HG02970 (cell line): ENCODE measurements around the gene FAS.
A peak's percentile ranks its signal among the peaks of the same experiment; 100 is the strongest.
"Not testable (repeated sequence)": the region's sequence is repeated elsewhere in the genome, so short reads cannot be mapped to it uniquely, and the experiment has no call there.

ENCODE experiments used
- ATAC-seq: cut with Tn5 transposase; IDR thresholded peaks from one replicate; pipeline ENCODE4 v1.9.1; 2021; ENCODE audit warnings: mild to moderate bottlenecking, moderate library complexity, moderate number of reproducible peaks; ENCODE audit not compliant: unreplicated experiment, low FRiP score

The FAS gene

DNA sequence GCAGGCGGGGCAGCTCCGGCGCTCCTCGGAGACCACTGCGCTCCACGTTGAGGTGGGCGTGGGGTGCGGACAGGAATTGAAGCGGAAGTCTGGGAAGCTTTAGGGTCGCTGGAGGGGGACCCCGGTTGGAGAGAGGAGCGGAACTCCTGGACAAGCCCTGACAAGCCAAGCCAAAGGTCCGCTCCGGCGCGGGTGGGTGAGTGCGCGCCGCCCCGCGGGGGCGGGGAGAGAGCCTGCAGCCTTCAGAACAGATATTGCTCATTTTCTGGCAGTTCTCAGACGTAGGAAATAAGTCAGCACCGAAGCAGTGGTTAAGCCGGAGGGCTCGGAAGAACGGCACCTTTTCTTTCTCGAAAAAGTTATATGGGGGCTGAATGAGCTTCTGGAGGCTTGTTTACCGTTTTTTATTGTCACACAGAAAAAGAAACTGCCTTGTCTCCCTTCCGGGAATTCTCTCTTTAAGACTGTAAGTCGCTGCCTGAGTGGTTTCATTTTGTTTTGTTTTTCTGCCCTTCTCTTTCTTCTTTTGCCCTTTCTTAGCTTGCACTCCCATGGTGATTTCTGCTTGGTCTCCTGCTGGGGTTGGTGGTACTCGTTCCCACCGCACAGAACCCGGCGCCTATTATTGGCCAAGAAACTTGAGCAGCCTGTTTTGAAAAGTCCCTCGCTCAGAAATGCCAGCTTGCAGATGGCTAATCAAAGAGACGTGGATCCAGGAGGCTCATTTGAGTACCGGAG, 732 bp downstream of the FAS start:
- ATAC-seq: peak; percentile 25

DNA sequence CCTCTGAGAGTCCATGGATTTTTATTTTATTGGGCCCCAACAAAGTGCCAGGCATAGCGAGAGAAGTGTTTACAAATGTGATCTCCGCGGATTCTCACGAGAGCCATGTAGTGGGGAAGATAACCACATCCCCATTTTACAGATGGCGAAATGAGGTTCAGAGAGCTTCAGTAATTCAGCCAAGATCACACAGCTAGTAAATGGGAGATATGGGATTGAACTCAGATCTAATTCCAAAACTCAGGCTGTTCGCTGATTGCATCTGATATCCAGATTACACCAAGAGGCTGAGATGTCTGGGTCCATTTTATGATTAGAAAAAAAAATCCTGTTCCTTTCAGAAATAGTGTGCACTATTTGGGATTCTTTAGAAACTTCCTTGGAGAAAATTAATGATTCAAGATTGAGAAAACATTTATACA, 1.3 kb downstream of the FAS start:
- no peak for ATAC-seq

DNA sequence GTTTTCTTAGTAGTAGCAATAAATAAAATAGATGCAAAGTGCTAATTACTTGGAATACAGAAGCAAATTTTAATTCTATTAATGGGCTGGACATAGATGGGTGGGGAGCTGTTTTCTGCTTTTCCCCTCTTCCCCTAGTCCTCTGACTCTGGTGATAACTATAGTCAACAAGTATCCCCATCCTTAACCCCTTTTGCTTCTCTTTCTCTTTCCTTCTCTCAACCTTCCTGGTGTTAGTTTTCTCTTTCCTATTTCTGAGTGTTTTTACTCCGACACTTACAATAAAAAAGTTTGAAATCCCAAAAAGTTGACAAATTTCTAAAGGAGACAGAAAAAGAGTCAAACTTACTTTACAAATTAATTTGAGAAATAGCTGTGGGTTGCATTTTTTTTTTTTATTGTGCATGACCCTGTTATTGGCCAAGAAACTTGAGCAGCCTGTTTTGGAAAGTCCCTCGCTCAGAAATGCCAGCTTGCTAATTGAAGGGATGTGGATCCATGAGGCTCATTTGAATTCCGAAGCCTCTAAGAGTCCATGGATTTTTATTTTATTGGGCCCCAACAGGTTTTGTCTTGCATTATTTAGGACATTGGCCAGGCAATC, 2.4 kb downstream of the FAS start:
- ATAC-seq: no peak

DNA sequence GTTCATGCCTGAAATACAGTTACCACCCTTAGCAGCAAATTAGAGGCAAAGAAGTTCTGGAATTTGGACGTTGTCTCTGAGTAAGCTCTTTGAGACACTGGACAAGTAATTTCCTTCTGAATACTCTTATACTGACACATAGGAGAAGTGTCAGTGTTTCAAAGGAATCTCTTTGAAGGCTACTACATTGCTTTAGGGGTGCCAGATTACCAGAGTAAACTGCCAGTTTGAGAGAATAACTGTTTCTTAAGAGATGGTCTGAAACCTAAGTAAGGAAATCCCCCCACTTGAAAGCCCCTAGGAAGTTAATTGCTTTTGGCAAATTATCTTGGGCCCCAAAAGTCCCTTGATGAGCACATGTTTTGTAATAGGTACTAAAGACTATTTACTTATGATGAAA, 3.4 kb downstream of the FAS start:
- no peak for ATAC-seq

DNA sequence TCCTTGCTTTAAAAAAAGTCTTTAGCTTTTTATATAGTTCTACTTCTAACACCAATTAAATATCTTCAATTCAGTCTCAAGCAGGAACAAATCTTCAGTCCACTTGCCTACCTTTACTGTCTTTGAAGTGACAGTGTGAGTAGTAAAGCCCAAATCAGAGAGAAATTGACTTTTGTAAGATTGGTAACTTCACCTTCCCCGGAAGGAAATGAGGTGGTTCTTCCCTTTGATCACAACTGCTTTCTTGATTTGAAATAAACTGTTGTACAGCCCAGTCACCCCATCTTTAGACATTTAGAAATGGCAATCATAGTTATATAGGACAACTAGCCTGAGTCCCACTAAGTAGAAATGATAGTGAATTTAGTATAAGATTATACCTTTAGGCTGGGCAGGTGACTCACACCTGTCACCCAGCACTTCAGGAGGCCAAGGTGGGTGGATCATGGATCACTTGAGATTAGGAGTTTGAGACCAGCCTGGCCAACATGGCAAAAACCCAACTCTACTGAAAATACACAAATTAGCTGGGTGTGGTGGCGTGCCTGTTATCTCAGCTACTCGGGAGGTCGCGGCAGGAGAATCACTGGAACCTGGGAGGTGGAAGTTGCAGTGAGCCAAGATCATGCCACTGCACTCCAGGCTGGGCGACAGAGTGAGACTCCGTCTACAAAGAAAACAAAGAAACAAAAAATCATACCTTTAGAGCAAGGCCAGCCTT, 4.7 kb downstream of the FAS start:
- no peak for ATAC-seq

DNA sequence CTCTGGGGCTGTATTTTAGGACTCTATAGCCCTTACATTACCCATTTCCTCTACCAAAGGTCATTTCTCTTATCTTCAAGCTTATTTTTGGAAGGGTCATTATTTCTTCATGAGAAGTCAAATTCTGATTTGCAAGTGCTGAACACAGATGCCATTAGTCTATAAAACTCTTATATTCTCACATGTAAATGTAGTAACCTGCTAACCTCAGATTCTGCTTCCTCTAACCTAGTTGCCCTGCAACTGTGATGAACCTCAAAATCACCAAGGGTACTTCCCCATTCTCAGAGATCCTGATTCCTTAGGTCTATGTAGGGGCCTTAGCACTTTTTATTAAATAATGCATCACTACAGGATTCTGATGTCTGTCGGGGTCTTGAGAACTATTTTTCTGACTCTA, 6.3 kb downstream of the FAS start:
- ATAC-seq: no peak

DNA sequence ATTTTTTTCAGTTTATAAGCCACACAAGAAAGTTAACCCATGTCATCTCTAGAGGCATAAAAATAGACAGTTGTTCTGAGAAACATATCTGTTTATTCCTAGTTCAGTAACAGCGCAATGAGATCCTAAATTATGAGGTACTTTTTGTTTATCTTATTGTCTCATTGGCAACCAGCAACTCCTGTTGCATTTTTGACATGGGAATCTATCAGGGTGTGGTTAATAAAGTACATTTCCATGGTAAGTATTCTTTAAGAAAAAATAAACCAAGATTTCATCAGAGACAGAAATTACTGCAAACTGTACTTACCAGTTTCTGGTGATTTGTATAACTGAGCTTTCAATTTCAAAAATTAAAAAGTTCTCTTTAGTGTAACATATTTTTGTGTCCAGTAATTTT, 9.0 kb downstream of the FAS start:
- ATAC-seq: no peak

DNA sequence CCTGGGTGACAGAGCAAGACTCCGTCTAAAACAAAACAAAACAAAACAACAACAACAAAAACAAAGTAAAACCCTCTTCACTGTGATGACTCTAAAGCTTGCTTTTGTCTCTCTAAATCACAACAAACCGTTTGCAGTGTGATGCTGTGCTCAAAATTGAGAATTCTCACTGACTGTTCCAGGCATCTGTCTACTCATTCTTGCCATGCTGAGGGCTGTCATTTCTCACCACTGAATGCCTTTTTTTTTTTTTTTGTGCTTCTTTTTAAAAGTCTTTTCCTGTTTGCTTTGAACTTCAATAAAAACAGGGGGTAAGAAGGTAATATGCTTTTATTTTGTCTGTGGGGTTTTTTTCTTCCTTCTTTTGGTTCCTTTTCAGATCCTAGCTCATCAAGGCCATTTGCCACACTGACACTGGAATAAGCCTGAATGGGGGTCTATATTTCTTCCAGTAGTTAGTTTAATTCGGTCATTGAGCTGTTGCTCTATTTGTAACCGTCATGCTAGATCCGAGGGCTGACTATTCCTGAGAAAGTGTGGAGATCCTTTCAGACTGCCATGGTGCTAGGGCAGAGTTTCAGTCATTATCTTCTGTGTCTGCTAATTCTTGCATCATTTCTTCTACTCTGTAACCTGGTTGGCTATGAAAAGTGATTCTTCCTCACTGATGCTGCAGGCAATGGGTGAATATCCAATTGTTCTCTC, 10.6 kb downstream of the FAS start:
- no peak for ATAC-seq

DNA sequence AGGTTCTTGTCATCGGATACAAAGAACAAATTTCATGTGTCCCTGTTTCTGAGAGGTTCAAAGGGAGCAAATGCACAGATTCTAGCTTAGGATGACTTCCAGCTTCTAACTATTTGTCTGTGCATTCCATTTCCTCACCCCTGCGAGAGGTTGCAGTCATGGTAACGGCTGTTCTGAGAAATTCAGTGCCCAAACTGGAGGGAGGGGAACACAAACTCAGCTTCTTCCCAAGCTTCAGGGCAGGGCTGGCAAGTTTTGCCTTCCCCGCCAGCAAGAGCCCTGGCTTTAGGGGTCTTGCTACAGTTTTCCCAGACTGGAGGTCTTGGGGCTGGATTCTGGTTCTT, 11.1 kb downstream of the FAS start:
- no peak for ATAC-seq

DNA sequence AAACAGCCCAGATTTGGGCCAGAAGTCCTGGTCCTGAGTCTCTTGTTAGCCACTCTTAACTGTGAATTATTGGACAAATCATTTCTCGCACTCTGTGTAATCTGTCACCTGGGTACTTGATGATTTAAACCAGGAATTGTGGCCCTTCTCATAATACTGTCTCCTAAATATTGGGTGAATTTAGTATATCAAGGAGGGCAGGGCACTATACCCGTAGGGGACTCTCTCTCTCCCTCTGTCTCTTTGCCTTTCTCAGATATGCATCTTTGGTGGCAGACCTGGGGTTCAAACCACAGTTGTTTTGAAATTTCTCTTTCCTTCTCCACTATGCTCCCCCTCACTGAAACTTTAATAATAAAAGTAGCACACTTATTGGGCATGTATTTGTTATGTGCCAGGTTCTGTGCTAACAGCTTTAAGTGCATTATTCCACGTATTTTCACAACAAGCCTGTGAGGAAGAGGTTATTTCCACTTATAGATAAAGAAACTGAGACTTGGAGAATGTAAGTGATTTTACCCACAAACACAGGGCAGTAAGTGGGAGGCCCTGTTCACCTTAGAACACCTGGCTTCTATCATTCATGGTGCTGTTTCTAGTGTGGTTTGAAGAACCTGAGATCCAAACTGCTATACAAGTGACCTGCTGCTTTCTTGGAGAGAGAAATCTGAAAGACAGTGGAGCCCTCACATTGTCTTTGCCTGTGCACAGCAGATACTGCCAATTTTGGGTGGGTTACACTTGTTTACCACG, 11.8 kb downstream of the FAS start:
- ATAC-seq: no peak

DNA sequence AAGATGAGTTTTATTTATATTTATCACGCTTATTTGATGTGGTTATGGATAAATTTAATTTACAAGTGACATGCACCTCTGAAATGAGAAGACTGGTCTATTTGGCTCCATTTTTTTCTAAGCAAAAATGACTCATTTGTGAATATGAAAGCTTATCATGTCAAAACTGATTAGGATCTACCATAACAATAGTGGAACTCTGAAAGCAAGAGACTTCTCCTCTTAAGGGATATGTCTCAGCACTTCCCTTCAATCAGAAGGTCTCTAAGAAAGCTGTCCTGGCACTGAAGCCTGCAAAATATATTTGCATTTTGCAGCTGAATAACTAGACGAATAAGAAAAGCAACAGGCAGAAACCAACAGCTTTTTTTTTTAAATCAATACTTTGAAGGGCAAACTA, 12.7 kb downstream of the FAS start:
- no peak for ATAC-seq

DNA sequence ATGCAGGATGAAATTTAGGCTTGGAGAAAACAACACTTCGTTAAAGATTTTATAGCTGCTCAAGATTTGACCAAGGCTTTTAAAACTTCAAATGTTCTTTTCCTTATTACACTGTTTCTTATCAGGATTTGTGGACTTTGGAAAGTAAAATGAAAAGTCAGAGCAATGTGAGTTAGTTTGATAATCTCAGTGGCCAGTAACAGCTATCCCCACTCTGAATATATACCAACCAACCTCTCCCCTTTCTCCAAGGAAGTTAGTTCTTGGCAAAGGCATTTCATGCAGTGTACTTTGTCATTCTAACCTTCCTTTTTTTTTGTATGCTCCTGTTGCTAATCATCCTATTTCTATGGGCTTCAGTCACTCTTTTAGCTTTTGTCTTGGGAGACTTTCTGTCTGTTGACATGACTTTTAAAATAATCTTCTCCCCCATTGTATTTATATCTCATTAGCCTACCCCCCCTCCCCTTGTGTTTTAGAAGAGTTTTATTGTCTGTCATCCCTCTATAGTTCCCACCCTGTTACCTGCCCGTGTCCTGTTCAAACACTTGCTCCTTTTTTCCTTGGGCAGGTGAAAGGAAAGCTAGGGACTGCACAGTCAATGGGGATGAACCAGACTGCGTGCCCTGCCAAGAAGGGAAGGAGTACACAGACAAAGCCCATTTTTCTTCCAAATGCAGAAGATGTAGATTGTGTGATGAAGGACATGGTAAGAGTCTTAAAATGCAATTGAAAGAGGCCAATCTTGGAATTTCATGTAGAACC, 16.7 kb downstream of the FAS start:
- no peak for ATAC-seq

DNA sequence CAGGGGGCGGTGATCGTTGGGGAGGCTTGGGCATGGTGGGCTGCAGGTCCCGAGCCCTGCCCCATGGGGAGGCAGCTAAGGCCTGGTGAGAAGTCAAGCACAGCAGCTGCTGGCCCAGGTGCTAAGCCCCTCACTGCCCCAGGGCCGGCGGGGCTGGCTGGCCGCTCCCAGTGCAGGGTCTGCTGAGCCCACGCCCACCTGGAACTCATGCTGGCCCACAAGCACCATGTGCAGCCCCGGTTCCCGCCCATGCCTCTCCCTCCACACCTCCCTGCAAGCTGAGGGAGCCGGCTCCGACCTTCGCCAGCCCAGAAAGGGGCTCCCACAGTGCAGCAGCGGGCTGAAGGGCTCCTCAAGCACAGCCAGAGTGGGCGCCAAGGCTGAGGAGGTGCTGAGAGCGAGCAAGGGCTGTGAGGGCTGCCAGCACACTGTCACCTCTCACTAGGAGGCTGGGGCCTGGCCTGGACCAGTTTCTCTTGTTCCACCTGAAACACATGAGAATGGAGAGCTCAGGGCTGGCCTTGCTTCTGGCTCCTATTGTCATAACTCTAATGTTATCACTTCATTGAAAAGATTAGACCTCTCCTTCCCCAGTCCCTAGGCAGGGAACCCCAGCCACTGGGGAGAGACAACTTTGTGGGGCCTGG, 28.2 kb downstream of the FAS start:
- ATAC-seq: not testable (repeated sequence)

DNA sequence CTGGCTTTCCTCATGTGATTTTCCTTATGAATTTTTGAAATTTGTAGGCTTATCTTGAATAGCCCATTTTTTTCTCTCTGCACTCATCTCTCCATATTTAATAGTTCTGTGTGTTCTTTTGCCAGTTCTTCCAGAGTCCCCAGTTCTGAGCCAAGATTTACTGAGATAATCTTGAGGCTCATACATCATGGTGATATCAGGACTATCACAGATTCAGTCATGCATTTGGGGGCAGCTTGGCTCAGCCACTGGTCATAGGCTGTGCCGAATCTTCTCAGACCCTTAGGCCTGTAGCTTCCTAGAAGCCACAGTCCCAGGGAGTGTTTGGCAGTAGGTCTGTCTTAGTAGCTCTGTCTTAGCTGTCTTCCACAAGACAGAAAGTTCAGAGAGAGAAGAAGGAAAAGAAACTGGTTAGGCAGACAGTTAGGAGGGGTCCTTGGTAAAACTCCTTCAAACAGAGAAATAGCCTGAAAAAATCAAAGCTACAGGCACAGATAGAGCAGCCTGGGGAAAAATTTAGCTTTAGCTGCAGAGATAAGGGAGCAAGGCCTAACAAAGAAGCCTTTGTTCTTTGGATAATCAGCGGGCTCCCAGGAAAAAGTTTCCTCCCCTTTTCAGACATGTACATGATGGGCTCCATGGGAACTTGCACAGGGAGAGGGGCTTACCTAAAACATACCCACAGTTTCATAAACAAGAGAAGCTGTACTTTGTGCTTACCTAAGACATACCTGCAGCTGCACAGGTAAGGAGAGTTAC, 29.1 kb downstream of the FAS start:
- ATAC-seq: no peak

DNA sequence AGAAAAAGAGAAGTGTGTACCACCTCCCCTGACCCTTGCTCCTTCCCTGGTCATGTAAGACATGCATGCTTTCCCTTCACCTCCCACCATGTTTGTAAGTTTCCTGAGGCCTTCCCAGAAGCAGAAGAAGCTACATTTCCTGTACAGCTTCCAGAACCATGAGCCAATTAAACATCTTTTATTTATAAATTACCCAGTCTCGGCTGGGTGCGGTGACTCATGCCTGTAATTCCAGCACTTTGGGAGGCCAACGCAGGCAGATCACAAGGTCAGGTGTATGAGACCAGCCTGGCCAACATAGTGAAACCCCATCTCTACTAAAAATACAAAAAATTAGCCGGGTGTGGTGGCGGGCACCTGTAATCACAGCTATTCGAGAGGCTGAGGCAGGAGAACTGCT, 30.9 kb downstream of the FAS start:
- not testable (repeated sequence) for ATAC-seq

DNA sequence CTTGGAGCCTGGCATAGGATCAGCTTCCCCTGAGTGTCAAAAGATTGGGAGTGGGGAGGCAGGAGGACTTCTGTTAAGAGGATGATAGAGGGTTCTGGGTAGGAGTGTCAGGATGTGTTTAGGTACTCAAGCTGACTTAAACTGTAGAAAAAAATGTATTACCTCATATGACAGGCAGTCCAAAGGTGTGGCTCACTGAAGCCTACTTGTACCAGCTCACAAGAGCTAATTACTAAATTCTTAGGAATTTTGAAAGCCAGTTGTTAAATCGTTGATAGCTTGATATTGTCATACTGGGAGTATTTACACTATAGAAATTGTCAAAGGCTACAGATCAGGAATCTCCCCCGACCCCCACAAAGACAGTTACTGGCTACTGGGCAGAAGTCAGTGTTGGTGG, 32.1 kb downstream of the FAS start:
- no peak for ATAC-seq

DNA sequence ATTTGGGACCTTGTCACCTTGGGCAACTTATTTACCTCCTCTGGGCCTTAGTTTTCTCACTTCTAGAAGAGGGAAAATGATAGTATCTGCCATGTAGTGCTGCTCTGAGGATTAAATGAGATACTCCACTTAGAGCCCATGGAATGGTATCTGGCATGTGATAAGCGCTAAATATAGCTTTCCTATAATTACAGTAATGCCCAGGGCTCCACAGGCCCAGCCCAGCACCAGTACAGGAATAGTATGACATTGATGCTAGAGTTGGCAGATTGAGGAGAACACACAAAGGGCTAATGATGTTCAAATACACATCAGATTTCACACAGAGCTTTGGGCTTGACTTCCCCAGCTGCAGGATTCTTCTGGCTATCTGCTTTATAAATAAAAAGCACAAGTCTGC, 34.9 kb downstream of the FAS start:
- no peak for ATAC-seq

DNA sequence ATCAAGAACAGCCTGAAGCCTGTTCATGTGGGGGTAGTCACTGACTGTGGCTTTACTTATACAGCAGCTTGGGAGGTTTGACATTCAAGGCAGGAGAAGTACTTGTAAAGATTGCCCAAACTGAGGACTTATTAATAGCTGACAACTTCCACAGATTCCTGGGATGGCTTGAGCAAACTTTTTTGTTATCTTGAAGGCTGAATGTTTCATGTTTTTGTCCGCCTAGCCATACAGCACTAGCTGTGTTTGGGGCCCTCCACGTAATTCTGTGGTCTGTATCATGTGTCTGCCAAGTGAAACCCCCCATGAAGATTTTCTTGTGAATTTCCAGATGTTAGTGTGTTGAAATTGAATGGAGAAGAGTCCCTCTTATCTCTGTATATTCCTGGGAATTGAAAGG, 38.6 kb downstream of the FAS start:
- ATAC-seq: no peak
